GM12874 (cell line): ENCODE results near the gene CYFIP2.

ENCODE experiments used
- TF ChIP-seq, protein P1 (sequence below): IDR thresholded peaks from 2 replicates; pipeline ENCODE4 v1.5.1; 2011; ENCODE audit warnings: low read depth, mild to moderate bottlenecking, control low read depth, low read length, moderate library complexity; ENCODE audit not compliant: insufficient read depth

The CYFIP2 gene

DNA sequence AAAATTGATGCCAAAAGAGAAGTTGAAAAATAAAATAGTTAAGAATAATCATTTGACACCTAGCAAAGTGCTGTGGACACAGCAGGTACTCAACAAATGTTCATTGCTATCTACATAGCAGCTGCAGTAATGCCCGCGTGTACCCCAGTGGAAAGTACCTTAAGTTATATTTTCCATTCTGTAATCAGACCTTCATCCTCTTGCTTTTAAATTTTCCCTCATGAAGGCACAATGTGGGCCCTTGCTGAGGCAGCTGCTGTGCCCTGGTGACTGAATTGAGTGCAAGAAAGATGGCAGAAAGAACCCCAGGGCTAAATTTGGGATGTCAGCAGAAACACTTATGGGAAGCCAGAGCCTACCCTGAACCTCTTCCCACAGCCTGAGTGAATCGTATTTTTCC is 65.9 kb downstream of the CYFIP2 start:
- TF ChIP-seq, protein P1, sequence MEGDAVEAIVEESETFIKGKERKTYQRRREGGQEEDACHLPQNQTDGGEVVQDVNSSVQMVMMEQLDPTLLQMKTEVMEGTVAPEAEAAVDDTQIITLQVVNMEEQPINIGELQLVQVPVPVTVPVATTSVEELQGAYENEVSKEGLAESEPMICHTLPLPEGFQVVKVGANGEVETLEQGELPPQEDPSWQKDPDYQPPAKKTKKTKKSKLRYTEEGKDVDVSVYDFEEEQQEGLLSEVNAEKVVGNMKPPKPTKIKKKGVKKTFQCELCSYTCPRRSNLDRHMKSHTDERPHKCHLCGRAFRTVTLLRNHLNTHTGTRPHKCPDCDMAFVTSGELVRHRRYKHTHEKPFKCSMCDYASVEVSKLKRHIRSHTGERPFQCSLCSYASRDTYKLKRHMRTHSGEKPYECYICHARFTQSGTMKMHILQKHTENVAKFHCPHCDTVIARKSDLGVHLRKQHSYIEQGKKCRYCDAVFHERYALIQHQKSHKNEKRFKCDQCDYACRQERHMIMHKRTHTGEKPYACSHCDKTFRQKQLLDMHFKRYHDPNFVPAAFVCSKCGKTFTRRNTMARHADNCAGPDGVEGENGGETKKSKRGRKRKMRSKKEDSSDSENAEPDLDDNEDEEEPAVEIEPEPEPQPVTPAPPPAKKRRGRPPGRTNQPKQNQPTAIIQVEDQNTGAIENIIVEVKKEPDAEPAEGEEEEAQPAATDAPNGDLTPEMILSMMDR: no peak

DNA sequence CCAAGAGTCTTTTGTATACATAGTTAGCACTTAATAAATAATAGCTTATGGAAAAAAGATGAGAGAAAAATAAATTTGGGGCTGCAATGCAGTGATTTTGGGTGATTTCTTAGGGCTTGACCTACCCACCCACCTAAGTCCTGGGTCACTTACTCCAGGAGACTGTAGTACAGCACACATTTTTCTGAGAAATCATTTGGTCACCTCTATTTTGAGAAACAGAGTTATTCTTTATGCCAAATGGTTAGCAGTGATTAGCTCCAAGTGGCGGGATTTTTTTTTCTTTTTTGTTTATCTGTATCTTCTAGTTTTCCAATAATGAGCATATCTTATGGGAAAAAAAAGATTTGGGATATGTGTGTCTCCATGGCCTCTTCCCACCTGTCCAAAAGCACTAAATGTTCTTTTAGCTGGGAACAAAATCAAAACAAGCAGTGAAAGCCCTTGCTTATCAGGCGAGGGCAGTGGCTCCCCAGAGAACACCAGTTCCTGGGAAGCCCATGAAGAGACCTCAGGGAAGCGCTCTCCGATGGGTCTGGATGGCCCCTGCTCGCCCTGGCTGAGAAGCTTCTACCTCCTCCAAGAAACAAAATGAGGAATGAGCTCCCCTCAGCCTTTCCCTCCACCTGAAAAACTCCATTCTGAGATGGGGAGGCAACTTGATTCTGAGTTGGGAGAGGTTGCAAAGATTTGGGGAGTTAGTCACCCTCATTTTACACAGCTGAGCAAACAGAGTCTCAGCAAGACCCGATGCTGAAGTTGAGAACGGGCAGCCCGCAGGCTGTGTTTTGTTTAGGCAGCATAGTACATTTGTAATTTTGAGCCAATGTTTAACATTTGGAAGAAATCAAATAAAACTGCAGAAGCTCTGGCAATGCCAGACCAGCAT is 69.9 kb downstream of the CYFIP2 start:
- TF ChIP-seq, protein P1: no peak

DNA sequence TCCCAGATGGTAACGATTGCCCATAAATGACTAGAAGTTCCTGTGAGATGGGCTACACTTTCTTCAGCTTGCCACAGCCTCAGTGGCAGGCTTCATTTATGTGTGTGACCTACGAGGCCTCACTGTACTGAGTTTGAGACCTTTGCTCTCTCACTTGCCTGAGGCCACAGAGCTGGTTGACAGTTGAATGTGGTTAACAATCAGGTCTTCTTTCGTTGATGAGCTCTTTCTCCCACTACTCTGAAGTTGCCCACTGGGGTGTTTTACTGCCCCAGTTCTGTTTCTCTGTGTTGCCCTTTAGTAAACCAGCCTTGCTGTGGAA is 70.5 kb downstream of the CYFIP2 start:
- TF ChIP-seq, protein P1: no peak

DNA sequence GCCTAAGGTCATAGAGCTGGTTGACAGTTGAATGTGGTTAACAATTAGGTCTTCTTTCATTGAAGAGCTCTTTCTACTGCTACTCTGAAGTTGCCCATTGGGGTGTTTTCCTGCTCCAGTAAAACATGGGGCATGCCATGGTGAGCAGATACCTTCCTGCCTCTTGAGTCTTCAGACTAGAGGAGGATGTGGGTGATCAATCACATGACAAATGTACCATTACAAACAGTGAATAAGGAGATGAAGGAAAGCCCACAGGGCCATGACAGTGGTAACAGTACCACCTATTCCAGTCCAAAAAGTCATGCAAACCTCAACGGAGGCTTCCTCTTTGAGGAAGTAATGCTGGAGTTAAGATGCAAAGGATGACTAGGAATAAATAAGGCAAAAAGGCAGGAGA is 73.5 kb downstream of the CYFIP2 start:
- TF ChIP-seq, protein P1: no peak

- TF ChIP-seq, protein P1: peak; percentile 73
Measured at GRCh38 chr5:157342822-157343402, 77.0 kb downstream of the CYFIP2 start.

GRCh38 chr5:157343842-157344790 is 78.2 kb downstream of the CYFIP2 start:
- TF ChIP-seq, protein P1: no peak

DNA sequence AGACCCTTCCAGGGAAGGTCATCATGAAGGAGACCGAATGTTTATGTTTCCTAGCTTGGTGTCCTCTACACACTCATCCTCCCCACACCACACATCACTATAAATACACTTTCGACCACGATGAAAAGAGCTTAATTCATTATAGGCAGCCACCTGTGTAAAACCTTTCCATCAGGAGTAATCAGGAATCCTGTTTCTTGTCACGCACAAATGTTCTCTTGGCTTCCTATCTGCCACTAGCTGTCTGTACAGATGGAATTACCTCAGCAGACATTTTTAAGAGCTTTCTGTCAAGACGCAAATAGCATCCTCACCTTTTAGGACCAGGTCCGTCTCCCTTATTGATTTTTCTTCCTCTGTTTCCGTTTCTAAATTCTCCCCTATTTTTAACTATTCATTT is 79.1 kb downstream of the CYFIP2 start:
- TF ChIP-seq, protein P1: no peak
